ENCODE results near the gene ERBB3.

The ERBB3 gene

GRCh38 chr12:56134897-56135296 lies 54.9 kb downstream of the ERBB3 start:
- DNase-seq (ENCODE audit: low read depth in 2 of 2), result no peak

DNA sequence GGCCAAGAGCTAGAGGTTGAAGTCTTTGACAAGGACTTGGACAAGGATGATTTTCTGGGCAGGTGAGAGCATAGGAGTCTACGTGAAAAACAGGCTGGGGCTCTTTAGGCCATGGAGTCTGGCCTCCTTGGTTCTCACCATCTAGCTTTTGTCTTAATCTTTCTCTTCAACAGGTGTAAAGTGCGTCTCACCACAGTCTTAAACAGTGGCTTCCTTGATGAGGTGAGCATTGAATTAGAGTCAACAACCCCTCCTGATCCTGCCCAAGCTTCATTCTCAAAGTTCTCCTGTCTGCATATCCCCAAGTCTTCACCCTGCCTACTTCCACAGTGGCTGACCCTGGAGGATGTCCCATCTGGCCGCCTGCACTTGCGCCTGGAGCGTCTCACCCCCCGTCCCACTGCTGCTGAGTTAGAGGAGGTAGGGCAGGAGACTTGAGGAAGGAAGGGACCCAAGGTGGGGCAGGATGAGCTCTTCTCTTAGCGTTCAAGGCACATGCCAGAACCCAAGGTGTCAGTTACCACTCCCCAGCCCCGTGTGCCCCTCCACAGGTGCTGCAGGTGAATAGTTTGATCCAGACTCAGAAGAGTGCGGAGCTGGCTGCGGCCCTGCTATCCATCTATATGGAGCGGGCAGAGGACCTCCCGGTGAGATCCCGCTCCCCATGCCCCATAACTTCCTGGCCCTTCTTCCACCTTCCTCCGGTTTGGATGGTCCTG lies 58.0 kb downstream of the ERBB3 start:
- no peak for DNase-seq (ENCODE audit: low read depth in 2 of 2)

DNA sequence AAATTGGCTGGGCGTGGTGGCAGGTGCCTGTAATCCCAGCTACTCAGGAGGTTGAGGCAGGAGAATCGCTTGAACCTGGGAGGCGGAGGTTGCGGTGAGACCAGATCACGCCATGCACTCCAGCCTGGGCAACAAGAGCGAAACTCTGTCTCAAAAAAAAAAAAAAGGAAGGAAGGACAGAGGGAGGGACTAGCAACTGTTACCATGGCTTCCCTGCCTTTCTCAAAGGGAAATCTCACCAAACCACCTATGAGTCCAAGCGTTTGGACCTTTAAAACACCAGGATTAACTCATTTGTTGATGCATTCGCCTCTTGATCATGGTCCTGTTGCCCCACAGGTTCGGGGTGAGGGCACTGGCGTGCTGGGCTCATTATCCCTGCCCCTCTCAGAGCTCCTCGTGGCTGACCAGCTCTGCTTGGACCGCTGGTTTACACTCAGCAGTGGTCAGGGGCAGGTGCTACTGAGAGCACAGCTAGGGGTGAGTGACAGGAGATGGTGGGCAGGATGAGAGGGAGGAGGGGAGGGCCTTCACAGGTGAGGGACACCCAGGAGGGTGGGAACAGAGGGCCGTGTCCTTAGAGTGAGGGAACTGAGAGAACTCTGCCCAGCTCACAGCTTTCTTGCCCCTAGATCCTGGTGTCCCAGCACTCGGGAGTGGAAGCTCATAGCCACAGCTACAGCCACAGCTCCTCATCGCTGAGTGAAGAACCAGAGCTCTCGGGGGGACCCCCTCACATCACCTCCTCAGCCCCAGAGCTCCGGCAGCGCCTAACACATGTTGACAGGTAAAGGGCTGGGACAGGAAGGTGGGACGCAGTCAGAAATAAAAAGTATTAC lies 62.2 kb downstream of the ERBB3 start:
- no peak for DNase-seq (ENCODE audit: low read depth in 2 of 2)

GRCh38 chr12:56143217-56143616 lies 63.3 kb downstream of the ERBB3 start:
- DNase-seq (ENCODE audit: low read depth in 2 of 2), result no peak

DNA sequence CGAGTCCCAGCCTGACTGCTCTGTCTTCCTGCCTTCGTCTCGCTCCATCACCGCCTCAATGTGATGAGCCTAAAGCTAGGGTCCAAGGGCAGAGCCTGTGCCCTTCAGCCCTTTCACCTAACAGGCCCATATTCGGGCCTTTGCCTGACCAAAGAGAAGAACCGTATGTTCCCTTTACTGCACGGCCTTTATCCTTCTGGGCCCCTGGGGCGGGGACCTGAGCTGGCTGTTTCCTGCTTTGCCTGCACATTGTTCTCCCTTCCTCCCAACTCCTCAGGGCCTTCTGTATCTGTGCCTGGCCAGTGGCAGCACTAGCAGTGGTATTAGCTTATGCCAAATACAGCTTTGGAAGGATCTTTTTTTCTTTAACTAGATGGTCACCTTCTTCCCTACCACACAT lies 63.9 kb downstream of the ERBB3 start:
- no peak for DNase-seq (ENCODE audit: low read depth in 2 of 2)

DNA sequence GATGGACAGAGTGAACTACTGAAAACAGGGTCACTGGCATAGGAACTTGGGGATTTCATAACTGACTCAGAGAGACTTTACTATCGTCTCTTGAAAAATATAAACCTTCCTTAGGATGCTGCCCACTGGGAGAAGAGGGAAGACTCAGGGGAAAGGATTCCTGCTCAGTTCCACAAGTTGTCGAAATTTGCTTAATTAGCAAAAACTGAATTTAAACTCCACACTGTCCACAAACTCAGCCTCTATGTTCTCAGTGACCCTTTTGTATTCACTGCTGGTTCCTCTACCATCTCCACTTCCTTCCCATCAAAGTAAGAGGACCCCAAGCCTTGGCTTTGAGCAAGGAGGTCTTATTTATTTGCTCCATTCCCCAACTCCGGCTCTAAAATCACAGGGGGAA lies 65.3 kb downstream of the ERBB3 start:
- DNase-seq (ENCODE audit: low read depth in 2 of 2), result no peak

GRCh38 chr12:56146492-56147460 lies 66.8 kb downstream of the ERBB3 start:
- no peak for DNase-seq (ENCODE audit: low read depth in 2 of 2)

GRCh38 chr12:56150563-56150962 lies 70.6 kb downstream of the ERBB3 start:
- DNase-seq (ENCODE audit: low read depth in 2 of 2), result no peak

- DNase-seq (ENCODE audit: low read depth in 2 of 2), result peak; percentile 17 to 42
These were observed 71.7 kb downstream of the ERBB3 start for GRCh38 chr12:56151672-56152131.

DNA sequence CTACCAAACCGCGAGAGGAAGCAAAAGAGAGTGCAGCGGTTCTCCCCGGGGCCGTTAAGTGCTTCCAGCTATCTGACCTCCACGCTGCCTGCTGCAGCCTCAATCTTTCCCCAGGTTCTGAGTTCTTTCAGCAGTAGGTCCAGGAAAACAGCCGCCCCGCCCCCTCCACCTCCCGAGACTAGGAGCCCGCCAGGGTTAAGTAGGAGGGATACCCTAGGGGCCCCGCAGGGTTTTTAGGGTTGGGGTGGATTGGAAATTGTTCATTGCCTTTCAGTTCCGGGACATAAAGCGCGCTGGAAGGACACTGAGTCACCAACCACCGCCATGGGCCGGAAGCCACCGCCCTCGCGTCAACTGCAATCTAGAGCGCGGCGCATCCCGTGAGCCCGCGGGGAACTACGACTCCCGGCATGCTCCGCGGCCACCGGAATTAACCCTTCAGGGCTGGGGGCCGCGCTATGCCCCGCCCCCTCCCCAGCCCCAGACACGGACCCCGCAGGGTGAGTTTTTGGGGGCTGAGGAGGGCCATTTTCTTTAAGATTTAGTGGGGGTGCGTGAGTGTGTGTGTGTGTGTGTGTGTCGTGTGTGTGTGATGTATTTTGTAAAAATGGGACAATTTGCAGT lies 72.3 kb downstream of the ERBB3 start, which contains the start of gene MYL6B:
Gene MYL6B (plus strand): TSS at position 456 of the 624 bp plus-strand sequence. CDS start 1,332 bp downstream, outside the sequence.
- DNase-seq (ENCODE audit: low read depth in 2 of 2), result peak; percentile 87 to 91

All from stimulated activated CD8-positive, alpha-beta memory T cell treated with anti-CD3 and anti-CD28 coated beads, Interleukin-15, amount 100 ng/mL, for 4 hours (primary cell).